K562 (cell line): ENCODE data around the gene CHMP2A. TPM values are rescaled to one million over a fixed set of nuclear protein-coding genes. Genes with fewer than 3 reads are reported as not detected.
A peak's percentile ranks its signal among the peaks of the same experiment; 100 is the strongest.

Experiments
- CBFA2T2 ChIP-seq: fragments of 450-650 bp; conservative IDR thresholded peaks from 2 replicates; pipeline ENCODE4 v1.6.1; 2017; ENCODE audit warnings: mild to moderate bottlenecking
- CCNT2 ChIP-seq: IDR thresholded peaks from 2 replicates; pipeline ENCODE4 v1.6.1; 2011; ENCODE audit warnings: borderline replicate concordance, low read depth, mild to moderate bottlenecking, moderate library complexity, mixed read lengths, low read length; ENCODE audit not compliant: insufficient read length; ENCODE audit errors: extremely low read depth
- CREB3L1 ChIP-seq: fragments of 450-650 bp; IDR thresholded peaks from 2 replicates; pipeline ENCODE4 v1.6.1; 2014; ENCODE audit warnings: low read depth, mild to moderate bottlenecking, moderate library complexity, borderline replicate concordance
- E4F1 ChIP-seq: fragments of 250-450 bp; sonication (Bioruptor Pico); IDR thresholded peaks from 2 replicates; pipeline ENCODE4 v1.5.0; 2021; ENCODE audit warnings: mild to moderate bottlenecking, borderline replicate concordance
- MEF2D ChIP-seq: conservative IDR thresholded peaks from 2 replicates; pipeline ENCODE4 v1.6.1; 2016; ENCODE audit warnings: low read depth, missing genetic modification characterization, missing compliant biosample characterization
- NR3C1 ChIP-seq: sonication (generic); formaldehyde crosslinking; IDR thresholded peaks from 2 replicates; pipeline ENCODE4 v1.8.1; 2022; ENCODE audit warnings: missing genetic modification reagents
- POLR2AphosphoS5 ChIP-seq: IDR thresholded peaks from 2 replicates; pipeline ENCODE4 v1.6.1; 2011; ENCODE audit warnings: mild to moderate bottlenecking, low read depth, low read length, moderate library complexity; ENCODE audit not compliant: control insufficient read depth, insufficient read depth
- RAD21 ChIP-seq, 2 experiments: fragments of 250-450 bp in 1 of 2; fragments of 450-650 bp in 1 of 2; sonication (Bioruptor Pico) in 1 of 2; formaldehyde crosslinking in 1 of 2; IDR thresholded peaks in 1 of 2; conservative IDR thresholded peaks in 1 of 2; 2 replicates each; pipeline versions ENCODE4 v1.4.0 to v1.8.0; 2020 to 2022; ENCODE audit warnings: mild to moderate bottlenecking in 2 of 2, moderate library complexity in 1 of 2
- SRSF7 ChIP-seq: fragments of 200-400 bp; formaldehyde crosslinking; optimal IDR thresholded peaks from 2 replicates; pipeline ENCODE3; 2017; ENCODE audit warnings: mild to moderate bottlenecking, low read depth, low read length
- TAL1 ChIP-seq: fragments of 450-650 bp; IDR thresholded peaks from 2 replicates; pipeline ENCODE4 v1.6.1; 2016; ENCODE audit warnings: mild to moderate bottlenecking
- TCF7 ChIP-seq: sonication (generic); IDR thresholded peaks from 2 replicates; pipeline ENCODE4 v1.6.1; 2016; ENCODE audit warnings: antibody characterized with exemption, borderline replicate concordance
- XRCC3 ChIP-seq: fragments of 450-650 bp; IDR thresholded peaks from 2 replicates; pipeline ENCODE4 v1.6.1; 2017; ENCODE audit warnings: mild to moderate bottlenecking, moderate library complexity
- ZNF184 ChIP-seq: sonication (generic); formaldehyde crosslinking; IDR thresholded peaks from 2 replicates; pipeline ENCODE4 v1.5.0; 2020; ENCODE audit warnings: missing genetic modification reagents
- ZNF431 ChIP-seq: sonication (generic); formaldehyde crosslinking; IDR thresholded peaks from 2 replicates; pipeline ENCODE4 v1.8.0; 2022; ENCODE audit warnings: mild to moderate bottlenecking, missing genetic modification reagents
- ZNF444 ChIP-seq: fragments of 250-450 bp; sonication (Bioruptor Pico); IDR thresholded peaks from 2 replicates; pipeline ENCODE4 v1.4.0; 2020; ENCODE audit warnings: mild to moderate bottlenecking, moderate library complexity
- polyA plus RNA-seq, 8 experiments: library from polyadenylated mRNA; depleted of rRNA in 4 of 8; stranded (reverse) in 5 of 8; unstranded in 3 of 8; fragments of >200 nt; fragmentation: Nextera tagmentation in 2 of 8; fragmentation: Illumina TruSeq in 1 of 8; extraction: Ambion mirVana in 2 of 8; extraction: Trizol in 1 of 8; gene quantifications; 2 replicates each; pipeline versions ENCODE4 v1.2.1 to v1.2.3, GENCODE V29; 2011 to 2014; ENCODE audit warnings: inconsistent platforms in 1 of 8, missing spikeins in 1 of 8
- total RNA-seq, 7 experiments: library from RNA; depleted of rRNA in 6 of 7; stranded (reverse); fragments of >200 nt in 6 of 7; fragmentation: Illumina TruSeq in 2 of 7; extraction: Trizol in 2 of 7; gene quantifications; 2 replicates each; pipeline versions ENCODE4 v1.2.1 to v1.2.3, GENCODE V29; 2011 to 2021; ENCODE audit warnings: low replicate concordance in 1 of 7
- TF ChIP-seq, protein P1 (sequence below): fragments of 250-450 bp; sonication (Bioruptor Pico); IDR thresholded peaks from 2 replicates; pipeline ENCODE4 v1.8.0; 2021; ENCODE audit warnings: borderline replicate concordance, mild to moderate bottlenecking, moderate library complexity; ENCODE audit not compliant: poor library complexity, severe bottlenecking
- TF ChIP-seq, protein P2 (sequence below): fragments of 250-450 bp; sonication (Bioruptor Pico); IDR thresholded peaks from 2 replicates; pipeline ENCODE4 v1.6.1; 2021; ENCODE audit warnings: mild to moderate bottlenecking
- TF ChIP-seq, protein P3 (sequence below), 2 experiments: IDR thresholded peaks; 2 replicates each; pipeline ENCODE4 v1.6.1; 2011; ENCODE audit warnings: borderline replicate concordance in 1 of 2, control low read depth in 1 of 2, low read depth in 1 of 2, low read length in 1 of 2, mild to moderate bottlenecking in 1 of 2, mixed read lengths in 1 of 2, moderate library complexity in 1 of 2; ENCODE audit not compliant: insufficient read depth in 1 of 2, insufficient read length in 1 of 2, poor library complexity in 1 of 2, severe bottlenecking in 1 of 2; ENCODE audit errors: extremely low read depth in 1 of 2

CHMP2A gene
- total and polyA plus RNA-seq, 9 of the 15 experiments (the other 6 are each of a cell fraction or from before 2014, with no cell fraction given): 57.6 to 159 (median 87.2) TPM

DNA sequence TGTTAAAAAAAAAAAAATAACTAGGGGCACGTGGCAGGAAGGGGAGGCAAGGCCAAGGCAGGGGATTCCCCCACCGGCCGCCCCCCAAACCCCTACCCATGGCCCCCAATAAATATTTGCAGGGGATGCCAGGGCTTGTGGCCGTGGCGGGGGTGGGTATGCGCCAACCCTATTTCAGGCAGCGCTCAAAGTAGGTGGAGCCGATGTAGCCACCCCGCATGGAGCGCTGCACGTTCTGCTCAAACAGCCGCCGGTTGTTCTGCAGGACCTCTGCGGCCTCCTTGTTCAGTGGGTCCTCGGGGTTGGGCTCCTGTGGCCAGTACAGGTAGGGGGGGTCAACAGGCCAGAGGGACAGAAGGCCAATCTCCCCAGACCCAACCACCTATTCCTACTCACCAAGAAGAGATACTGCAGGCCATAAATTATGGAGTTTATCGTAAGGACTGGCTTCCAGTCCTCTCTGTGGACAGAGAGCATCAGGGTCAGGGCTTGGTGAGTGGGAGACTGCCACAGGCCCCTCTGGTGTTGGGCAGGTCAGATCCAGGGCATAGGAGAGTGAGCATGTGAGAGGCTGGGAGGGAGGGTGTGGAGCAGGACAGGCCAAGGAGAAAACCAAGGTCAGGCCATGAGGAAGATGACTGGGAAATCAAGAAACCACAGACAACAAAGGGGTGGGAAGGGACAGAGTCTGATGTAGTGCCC is 1.2 kb upstream of the CHMP2A start (continued):
- TF ChIP-seq, protein P1, sequence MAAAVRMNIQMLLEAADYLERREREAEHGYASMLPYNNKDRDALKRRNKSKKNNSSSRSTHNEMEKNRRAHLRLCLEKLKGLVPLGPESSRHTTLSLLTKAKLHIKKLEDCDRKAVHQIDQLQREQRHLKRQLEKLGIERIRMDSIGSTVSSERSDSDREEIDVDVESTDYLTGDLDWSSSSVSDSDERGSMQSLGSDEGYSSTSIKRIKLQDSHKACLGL: no peak
- TF ChIP-seq TAL1 (no peak), ZNF184 (CRISPR knock-in tag) (no peak), ZNF431 (CRISPR knock-in tag) (no peak), ZNF444 (CRISPR knock-in tag) (no peak), SRSF7 (no peak), NR3C1 (no peak), XRCC3 (no peak), CREB3L1 (no peak), RAD21 (CRISPR knock-in tag; conservative IDR thresholded peaks at IDR 0.05 in 1 of 2, IDR thresholded peaks at IDR 0.05 in 1 of 2) (no peak), POLR2AphosphoS5 (no peak), TCF7 (no peak), CBFA2T2 (peak; percentile 15; the same call in 1 of the 2 replicates), CCNT2 (no peak), E4F1 (CRISPR knock-in tag) (no peak), MEF2D (no peak)
- TF ChIP-seq, protein P2, sequence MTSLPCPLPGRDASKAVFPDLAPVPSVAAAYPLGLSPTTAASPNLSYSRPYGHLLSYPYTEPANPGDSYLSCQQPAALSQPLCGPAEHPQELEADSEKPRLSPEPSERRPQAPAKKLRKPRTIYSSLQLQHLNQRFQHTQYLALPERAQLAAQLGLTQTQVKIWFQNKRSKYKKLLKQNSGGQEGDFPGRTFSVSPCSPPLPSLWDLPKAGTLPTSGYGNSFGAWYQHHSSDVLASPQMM (CRISPR knock-in tag): no peak
- TF ChIP-seq, protein P3, sequence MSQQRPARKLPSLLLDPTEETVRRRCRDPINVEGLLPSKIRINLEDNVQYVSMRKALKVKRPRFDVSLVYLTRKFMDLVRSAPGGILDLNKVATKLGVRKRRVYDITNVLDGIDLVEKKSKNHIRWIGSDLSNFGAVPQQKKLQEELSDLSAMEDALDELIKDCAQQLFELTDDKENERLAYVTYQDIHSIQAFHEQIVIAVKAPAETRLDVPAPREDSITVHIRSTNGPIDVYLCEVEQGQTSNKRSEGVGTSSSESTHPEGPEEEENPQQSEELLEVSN (IDR thresholded peaks at IDR 0.05; ENCODE audit: borderline replicate concordance in 1 of 2, extremely low read depth in 1 of 2, insufficient read depth in 1 of 2, insufficient read length in 1 of 2, low read depth in 1 of 2, low read length in 1 of 2, poor library complexity in 1 of 2, severe bottlenecking in 1 of 2): no peak
